Testis (tissue), 3 donors: Measurements from ENCODE around the gene DHX38. TPM values are rescaled to one million over a fixed set of nuclear protein-coding genes. Genes with fewer than 3 reads are reported as not detected.
"Not testable (repeated sequence)": the region's sequence is repeated elsewhere in the genome, so short reads cannot be mapped to it uniquely, and the experiment has no call there.

Source experiments
- DNase-seq: peaks from one replicate; pipeline ENCODE4 v3.0.0-alpha.2; 2019
- H3K27ac ChIP-seq, 2 donors: fragments of 200-600 bp; sonication (generic); one replicate each; pipeline ENCODE4 v1.5.1; 2019
- H3K27me3 ChIP-seq: fragments of 200-600 bp; sonication (generic); one replicate; pipeline ENCODE4 v1.5.1; 2019
- H3K36me3 ChIP-seq: fragments of 200-600 bp; sonication (generic); one replicate; pipeline ENCODE4 v1.5.1; 2017; ENCODE audit warnings: low read depth; ENCODE audit errors: missing control alignments
- H3K4me1 ChIP-seq: fragments of 200-600 bp; sonication (generic); one replicate; pipeline ENCODE4 v1.5.1; 2019
- H3K4me3 ChIP-seq, 2 donors: fragments of 200-600 bp; sonication (generic); one replicate each; pipeline ENCODE4 v1.5.1; 2017 to 2019
- H3K9me3 ChIP-seq: fragments of 200-600 bp; sonication (generic); one replicate; pipeline ENCODE4 v1.5.1; 2017
- CTCF ChIP-seq, 3 experiments: fragments of 450-650 bp in 2 of 3; fragments of 200-600 bp in 1 of 3; sonication (generic) in 1 of 3; IDR thresholded peaks; one replicate each; pipeline ENCODE4 v1.5.1; 2016 to 2019; ENCODE audit warnings: antibody characterized with exemption in 3 of 3, mild to moderate bottlenecking in 2 of 3, moderate library complexity in 1 of 3
- POLR2A ChIP-seq: fragments of 450-650 bp; IDR thresholded peaks from one replicate; pipeline ENCODE4 v1.6.1; 2017; ENCODE audit warnings: antibody characterized with exemption, mild to moderate bottlenecking, moderate library complexity
- WGBS, 2 donors: methylation state at CpG; one replicate each; pipeline ENCODE4 v1.1.5; 2018; 5-methylcytosine and 5-hydroxymethylcytosine counted together
- intact Hi-C: fragments of 100-400 bp; cut with DNase I; formaldehyde crosslinking; loops from one replicate; pipeline ENCODE4 v1.15.1; 2023; ENCODE audit warnings: low total_unique reads
- polyA plus RNA-seq: library from polyadenylated mRNA; stranded (reverse); fragments of 350-450 nt; fragmentation: Illumina TruSeq; extraction: RNeasy Lipid Tissue Mini Kit (QIAGEN cat#74804); gene quantifications from one replicate; pipeline ENCODE4 v1.2.3, GENCODE V29; 2014; ENCODE audit warnings: low read depth, low replicate concordance; ENCODE audit not compliant: insufficient read depth
- total RNA-seq, 2 donors: library from RNA; depleted of rRNA; stranded (reverse); fragments of >200 nt; gene quantifications; one replicate each; pipeline ENCODE4 v1.2.3, GENCODE V29; 2016

Gene DHX38
- total and polyA plus RNA-seq, 3 donors from 2014 or later, result 64.5 to 102 (median 95.0) TPM

- TF ChIP-seq CTCF (IDR thresholded peaks at IDR 0.05), result no peak
- TF ChIP-seq POLR2A, result no peak
- H3K4me3 ChIP-seq, result no peak overlapping the region
These were observed 20.9 kb upstream of the DHX38 start for GRCh38 chr16:72072514-72073342.

GRCh38 chr16:72073560-72074230 lies 20.0 kb upstream of the DHX38 start:
- TF ChIP-seq POLR2A, result no peak
- no peak for TF ChIP-seq CTCF (IDR thresholded peaks at IDR 0.05)
- peak overlapping the region; percentile 55 to 88 for H3K27ac ChIP-seq
- H3K9me3 ChIP-seq, result no peaks in the 10 kb centered on the region
- no peak overlapping the region for H3K4me3 ChIP-seq
- H3K27me3 ChIP-seq, result no peaks in the 10 kb centered on the region
- intact Hi-C loops, result no loop called here
- 46% methylated on average over 8 of the region's 8 CpGs for WGBS, 2 donors
- no peaks in the 10 kb centered on the region for H3K36me3 ChIP-seq
- peak; percentile 71 for DNase-seq
- peaks cover 34% of the 10 kb centered on the region for H3K4me1 ChIP-seq

More at GRCh38 chr16:72072514-72073342, 20.9 kb upstream of the DHX38 start:
- intact Hi-C loops, result no loop called here
- WGBS, 2 donors, result 29 to 52% methylated on average over 12 of the region's 12 CpGs
- Histone ChIP-seq H3K36me3 (no peaks in the 10 kb centered on the region), H3K27ac (peak overlapping the region; percentile 61 to 88), H3K4me1 (peaks cover 34% of the 10 kb centered on the region), H3K27me3 (no peaks in the 10 kb centered on the region), H3K9me3 (no peaks in the 10 kb centered on the region)
- DNase-seq, result peak; percentile 84

GRCh38 chr16:72075067-72075466 lies 18.6 kb upstream of the DHX38 start:
- intact Hi-C loops, H3K4me3 ChIP-seq, H3K36me3 ChIP-seq, H3K27me3 ChIP-seq, DNase-seq, H3K9me3 ChIP-seq: not testable (repeated sequence)
- H3K4me1 ChIP-seq, result peaks cover 34% of the 10 kb centered on the region
- peak overlapping the region; percentile 16 to 62 for H3K27ac ChIP-seq
- 20% methylated on average over 2 of the region's 6 CpGs; no CpG with 5 or more reads in 1 of the 2 donors for WGBS, 2 donors

- DNase-seq, intact Hi-C loops, H3K36me3 ChIP-seq, H3K4me3 ChIP-seq, H3K27me3 ChIP-seq, H3K27ac ChIP-seq, H3K9me3 ChIP-seq: not testable (repeated sequence)
- WGBS, 2 donors, result 100% methylated on average over 1 of the region's 5 CpGs
- peaks cover 25% of the 10 kb centered on the region for H3K4me1 ChIP-seq
These were observed 16.5 kb upstream of the DHX38 start for GRCh38 chr16:72076991-72077706.

GRCh38 chr16:72083778-72084404 lies 9.8 kb upstream of the DHX38 start:
- no peak for TF ChIP-seq CTCF (IDR thresholded peaks at IDR 0.05)
- no peak for TF ChIP-seq POLR2A
- no peak for DNase-seq
- Histone ChIP-seq H3K27ac (no peak overlapping the region), H3K36me3 (no peaks in the 10 kb centered on the region), H3K9me3 (no peaks in the 10 kb centered on the region), H3K4me1 (no peaks in the 10 kb centered on the region), H3K4me3 (no peak overlapping the region), H3K27me3 (no peaks in the 10 kb centered on the region)
- intact Hi-C loops, result no loop called here
- WGBS, 2 donors, result 63 to 64% methylated on average over 3 of the region's 3 CpGs
